ENCODE data around the gene ZC3H15.

- TF ChIP-seq CEBPB (IDR thresholded peaks at IDR 0.05) (no peak), RAD21 (conservative IDR thresholded peaks at IDR 0.05 in 1 of 2, IDR thresholded peaks at IDR 0.05 in 1 of 2) (no peak), CHD2 (IDR thresholded peaks at IDR 0.05; ENCODE audit: low read length, partially characterized antibody) (no peak), JUN (IDR thresholded peaks at IDR 0.05) (no peak), KDM1A (IDR thresholded peaks at IDR 0.05; ENCODE audit: low read depth) (no peak), POLR2A (IDR thresholded peaks at IDR 0.05; ENCODE audit: low read length) (no peak), GATA3 (IDR thresholded peaks at IDR 0.05; ENCODE audit: borderline replicate concordance) (no peak)
- TF ChIP-seq, protein P1, sequence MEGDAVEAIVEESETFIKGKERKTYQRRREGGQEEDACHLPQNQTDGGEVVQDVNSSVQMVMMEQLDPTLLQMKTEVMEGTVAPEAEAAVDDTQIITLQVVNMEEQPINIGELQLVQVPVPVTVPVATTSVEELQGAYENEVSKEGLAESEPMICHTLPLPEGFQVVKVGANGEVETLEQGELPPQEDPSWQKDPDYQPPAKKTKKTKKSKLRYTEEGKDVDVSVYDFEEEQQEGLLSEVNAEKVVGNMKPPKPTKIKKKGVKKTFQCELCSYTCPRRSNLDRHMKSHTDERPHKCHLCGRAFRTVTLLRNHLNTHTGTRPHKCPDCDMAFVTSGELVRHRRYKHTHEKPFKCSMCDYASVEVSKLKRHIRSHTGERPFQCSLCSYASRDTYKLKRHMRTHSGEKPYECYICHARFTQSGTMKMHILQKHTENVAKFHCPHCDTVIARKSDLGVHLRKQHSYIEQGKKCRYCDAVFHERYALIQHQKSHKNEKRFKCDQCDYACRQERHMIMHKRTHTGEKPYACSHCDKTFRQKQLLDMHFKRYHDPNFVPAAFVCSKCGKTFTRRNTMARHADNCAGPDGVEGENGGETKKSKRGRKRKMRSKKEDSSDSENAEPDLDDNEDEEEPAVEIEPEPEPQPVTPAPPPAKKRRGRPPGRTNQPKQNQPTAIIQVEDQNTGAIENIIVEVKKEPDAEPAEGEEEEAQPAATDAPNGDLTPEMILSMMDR (IDR thresholded peaks at IDR 0.05): no peak
- TF ChIP-seq, protein P2, sequence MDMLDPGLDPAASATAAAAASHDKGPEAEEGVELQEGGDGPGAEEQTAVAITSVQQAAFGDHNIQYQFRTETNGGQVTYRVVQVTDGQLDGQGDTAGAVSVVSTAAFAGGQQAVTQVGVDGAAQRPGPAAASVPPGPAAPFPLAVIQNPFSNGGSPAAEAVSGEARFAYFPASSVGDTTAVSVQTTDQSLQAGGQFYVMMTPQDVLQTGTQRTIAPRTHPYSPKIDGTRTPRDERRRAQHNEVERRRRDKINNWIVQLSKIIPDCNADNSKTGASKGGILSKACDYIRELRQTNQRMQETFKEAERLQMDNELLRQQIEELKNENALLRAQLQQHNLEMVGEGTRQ (IDR thresholded peaks at IDR 0.05): no peak
Observed at GRCh38 chr2:186467421-186467820, 18.6 kb upstream of the ZC3H15 start.

Data from A549 (cell line).